SU-DHL-6 (cell line): ENCODE results near the gene UBQLN1.

Experiments used
- H2AFZ ChIP-seq: fragments of 200-600 bp; sonication (generic); 2 replicates; pipeline ENCODE4 v1.6.1; 2014; ENCODE audit warnings: low read depth, mild to moderate bottlenecking, moderate library complexity, mixed read lengths, antibody characterized with exemption, low read length; ENCODE audit not compliant: severe bottlenecking
- H3F3A ChIP-seq: fragments of 200-600 bp; shearing (Covaris generic); 2 replicates; pipeline ENCODE4 v1.6.0; 2016; ENCODE audit warnings: antibody characterized with exemption, mild to moderate bottlenecking; ENCODE audit not compliant: insufficient read depth
- H3K27ac ChIP-seq: fragments of 200-600 bp; sonication (generic); 2 replicates; pipeline ENCODE4 v1.5.1; 2016; ENCODE audit warnings: low read depth, mild to moderate bottlenecking, low read length, moderate library complexity, mixed read lengths
- H3K27me3 ChIP-seq: fragments of 200-600 bp; sonication (generic), shearing (Covaris generic); 2 replicates; pipeline ENCODE4 v1.6.0; 2014; ENCODE audit warnings: mild to moderate bottlenecking, low read length
- H3K36me3 ChIP-seq: fragments of 200-600 bp; sonication (generic); 2 replicates; pipeline ENCODE4 v1.6.1; 2014; ENCODE audit warnings: mild to moderate bottlenecking, low read length, mixed read lengths
- H3K4me2 ChIP-seq: fragments of 300-600, 200-600 bp; shearing (Covaris generic), sonication (generic); 2 replicates; pipeline ENCODE4 v1.6.0; 2014; ENCODE audit warnings: low read length, low read depth, mild to moderate bottlenecking; ENCODE audit not compliant: poor library complexity, severe bottlenecking
- H3K4me3 ChIP-seq: fragments of 200-600 bp; sonication (generic); 2 replicates; pipeline ENCODE4 v1.5.1; 2014; ENCODE audit warnings: antibody characterized with exemption, low read length, mild to moderate bottlenecking, mixed read lengths; ENCODE audit not compliant: insufficient read depth, poor library complexity, severe bottlenecking
- H3K79me2 ChIP-seq: fragments of 200-600 bp; sonication (generic); 2 replicates; pipeline ENCODE4 v1.6.1; 2014; ENCODE audit warnings: mild to moderate bottlenecking, low read length, moderate library complexity; ENCODE audit not compliant: insufficient read depth
- H3K9ac ChIP-seq: fragments of 200-600 bp; sonication (generic); 2 replicates; pipeline ENCODE4 v1.7.0; 2014; ENCODE audit warnings: mild to moderate bottlenecking, low read length
- H3K9me2 ChIP-seq: fragments of 200-600 bp; sonication (generic); replicated peaks from 2 replicates; pipeline ENCODE4 v1.6.1; 2014; ENCODE audit warnings: low read length; ENCODE audit not compliant: insufficient read depth
- H3K9me3 ChIP-seq: fragments of 200-600 bp; sonication (generic); 2 replicates; pipeline ENCODE4 v1.6.1; 2014; ENCODE audit warnings: low read length, mixed read lengths; ENCODE audit not compliant: insufficient read depth
- H4K20me1 ChIP-seq: fragments of 200-600 bp; sonication (generic); 2 replicates; pipeline ENCODE4 v1.6.1; 2014; ENCODE audit warnings: low read depth, mild to moderate bottlenecking, antibody characterized with exemption, low read length, moderate library complexity, mixed read lengths
- CTCF ChIP-seq: fragments of 200-600 bp; sonication (generic); IDR thresholded peaks from one replicate; pipeline ENCODE4 v1.5.1; 2017; ENCODE audit warnings: antibody characterized with exemption, mild to moderate bottlenecking, low read length, moderate library complexity; ENCODE audit not compliant: insufficient read depth, poor library complexity, severe bottlenecking
- EZH2phosphoT487 ChIP-seq: fragments of 200-600 bp; sonication (generic), shearing (Covaris generic); conservative IDR thresholded peaks from 2 replicates; pipeline ENCODE4 v1.6.1; 2018; ENCODE audit warnings: mild to moderate bottlenecking, antibody characterized with exemption, low read length, moderate library complexity, mixed read lengths

Gene UBQLN1

GRCh38 chr9:83722726-83723495 lies 15.2 kb upstream of the UBQLN1 start:
- Histone ChIP-seq H3K27ac (no peak overlapping the region), H3K36me3 (no peaks in the 10 kb centered on the region), H3K9me3 (no peaks in the 10 kb centered on the region), H3F3A (no peaks in the 10 kb centered on the region), H3K4me2 (no peak overlapping the region), H2AFZ (no peak overlapping the region), H3K9ac (no peak overlapping the region), H3K79me2 (no peaks in the 10 kb centered on the region), H3K9me2 (no peaks in the 10 kb centered on the region), H3K4me3 (no peak overlapping the region), H4K20me1 (no peaks in the 10 kb centered on the region), H3K27me3 (no peaks in the 10 kb centered on the region)
- TF ChIP-seq CTCF (no peak), EZH2phosphoT487 (no peak)

- Histone ChIP-seq H3K4me3 (no peak overlapping the region), H3F3A (no peaks in the 10 kb centered on the region), H3K9ac (no peak overlapping the region), H3K79me2 (no peaks in the 10 kb centered on the region), H3K9me3 (no peaks in the 10 kb centered on the region), H2AFZ (no peak overlapping the region), H3K27me3 (no peaks in the 10 kb centered on the region), H3K27ac (no peak overlapping the region), H3K4me2 (no peak overlapping the region), H3K36me3 (no peaks in the 10 kb centered on the region), H3K9me2 (no peaks in the 10 kb centered on the region), H4K20me1 (no peaks in the 10 kb centered on the region)
- TF ChIP-seq EZH2phosphoT487 = no peak
- TF ChIP-seq CTCF = no peak
Measured at GRCh38 chr9:83721509-83721908, 13.8 kb upstream of the UBQLN1 start.

GRCh38 chr9:83715794-83716193 lies 8.0 kb upstream of the UBQLN1 start:
- no peaks in the 10 kb centered on the region for H3K79me2 ChIP-seq
- H4K20me1 ChIP-seq = no peaks in the 10 kb centered on the region
- H3K4me2 ChIP-seq = no peak overlapping the region
- TF ChIP-seq CTCF (no peak), EZH2phosphoT487 (no peak)
- no peaks in the 10 kb centered on the region for H3K9me3 ChIP-seq
- H2AFZ ChIP-seq = no peak overlapping the region
- no peaks in the 10 kb centered on the region for H3F3A ChIP-seq
- no peaks in the 10 kb centered on the region for H3K36me3 ChIP-seq
- H3K9me2 ChIP-seq = no peaks in the 10 kb centered on the region
- no peak overlapping the region for H3K4me3 ChIP-seq
- no peaks in the 10 kb centered on the region for H3K27me3 ChIP-seq
- no peak overlapping the region for H3K9ac ChIP-seq
- no peak overlapping the region for H3K27ac ChIP-seq
